Activated B cell treated with CpG ODN at 0.5 μM for 24 hours (primary cell): ENCODE measurements around the gene CACNA2D3. TPM values are rescaled to one million over a fixed set of nuclear protein-coding genes. Genes with fewer than 3 reads are reported as not detected.

Source experiments
- ATAC-seq: fragments of 200-7000 bp; cut with Tn5 transposase; one replicate; pipeline ENCODE4 v1.10.0; 2021; ENCODE audit warnings: low read depth, mild to moderate bottlenecking, moderate library complexity
- CTCF ChIA-PET: fragments of 350-600 bp; sonication (Branson Sonifier 250); formaldehyde crosslinking; loops from one replicate; lab custom pipeline; 2021; ENCODE audit warnings: antibody characterized with exemption; lab: Charles Lee
- POLR2A ChIA-PET: fragments of 350-600 bp; sonication (Branson Sonifier 250); formaldehyde crosslinking; loops from one replicate; lab custom pipeline; 2021; ENCODE audit warnings: antibody characterized with exemption; lab: Charles Lee
- DNase-seq: peaks from one replicate; pipeline ENCODE4 v3.0.0; 2022
- H3K27ac Mint-ChIP-seq: one replicate; pipeline ENCODE4 v1.8.0; 2020; ENCODE audit warnings: mixed read lengths
- H3K27me3 Mint-ChIP-seq: one replicate; pipeline ENCODE4 v1.8.0; 2021; ENCODE audit warnings: mixed read lengths
- H3K36me3 Mint-ChIP-seq: one replicate; pipeline ENCODE4 v1.8.0; 2021; ENCODE audit warnings: low read depth, mixed read lengths
- H3K4me1 Mint-ChIP-seq: one replicate; pipeline ENCODE4 v1.8.0; 2021; ENCODE audit warnings: mixed read lengths
- H3K4me3 Mint-ChIP-seq: one replicate; pipeline ENCODE4 v1.8.0; 2020; ENCODE audit warnings: mild to moderate bottlenecking, mixed read lengths
- H3K9me3 Mint-ChIP-seq: one replicate; pipeline ENCODE4 v1.8.0; 2020; ENCODE audit warnings: mixed read lengths
- CTCF ChIP-seq: fragments of 200-600 bp; IDR thresholded peaks from one replicate; pipeline ENCODE4 v1.8.0; 2022; ENCODE audit warnings: antibody characterized with exemption, mild to moderate bottlenecking
- intact Hi-C: fragments of 100-400 bp; cut with micrococcal nuclease; formaldehyde crosslinking; loops from one replicate; pipeline ENCODE4 v1.15.1; 2024
- total RNA-seq: library from RNA; stranded (reverse); gene quantifications from 2 replicates; pipeline ENCODE4 v1.2.3, GENCODE V29; 2022

CACNA2D3 gene
- total RNA-seq, 1 donor from 2014 or later = not detected

- no peak overlapping the region for H3K4me3 Mint-ChIP-seq
These were observed 878.6 kb downstream of the CACNA2D3 start for GRCh38 chr3:55000953-55001352.

GRCh38 chr3:55002416-55002930, 880.1 kb downstream of the CACNA2D3 start:
- Mint-ChIP-seq H3K4me1 (no peaks in the 10 kb centered on the region), H3K9me3 (no peaks in the 10 kb centered on the region)
- POLR2A ChIA-PET = no interaction called here

More at GRCh38 chr3:55000953-55001352, 878.6 kb downstream of the CACNA2D3 start:
- no peaks in the 10 kb centered on the region for H3K4me1 Mint-ChIP-seq
- no peaks in the 10 kb centered on the region for H3K36me3 Mint-ChIP-seq
- H3K27ac Mint-ChIP-seq = no peak overlapping the region
- H3K9me3 Mint-ChIP-seq = no peaks in the 10 kb centered on the region
- no peaks in the 10 kb centered on the region for H3K27me3 Mint-ChIP-seq
- TF ChIP-seq CTCF = no peak
- ChIA-PET CTCF (no interaction called here), POLR2A (no interaction called here)
- intact Hi-C loops = no loop called here
- no peak for ATAC-seq
- no peak for DNase-seq

GRCh38 chr3:55006244-55006676, 883.9 kb downstream of the CACNA2D3 start:
- no peaks in the 10 kb centered on the region for H3K27me3 Mint-ChIP-seq
- intact Hi-C loops = no loop called here
- ATAC-seq = no peak

More at GRCh38 chr3:55002416-55002930, 880.1 kb downstream of the CACNA2D3 start:
- intact Hi-C loops = no loop called here
- CTCF ChIA-PET = no interaction called here
- H3K36me3 Mint-ChIP-seq = no peaks in the 10 kb centered on the region
- no peaks in the 10 kb centered on the region for H3K27me3 Mint-ChIP-seq
- DNase-seq (no peak), ATAC-seq (no peak)
- no peak overlapping the region for H3K27ac Mint-ChIP-seq
- TF ChIP-seq CTCF = no peak
- H3K4me3 Mint-ChIP-seq = no peak overlapping the region

GRCh38 chr3:55007971-55008370, 885.6 kb downstream of the CACNA2D3 start:
- H3K4me1 Mint-ChIP-seq = no peaks in the 10 kb centered on the region
- no peaks in the 10 kb centered on the region for H3K36me3 Mint-ChIP-seq
- POLR2A ChIA-PET = no interaction called here
- no peak for ATAC-seq
- no peaks in the 10 kb centered on the region for H3K9me3 Mint-ChIP-seq
- no peaks in the 10 kb centered on the region for H3K27me3 Mint-ChIP-seq
- intact Hi-C loops = no loop called here
- no peak overlapping the region for H3K27ac Mint-ChIP-seq
- no peak for TF ChIP-seq CTCF
- CTCF ChIA-PET = no interaction called here
- H3K4me3 Mint-ChIP-seq = no peak overlapping the region
- no peak for DNase-seq

More at GRCh38 chr3:55006244-55006676, 883.9 kb downstream of the CACNA2D3 start:
- no peak overlapping the region for H3K4me3 Mint-ChIP-seq
- H3K9me3 Mint-ChIP-seq = no peaks in the 10 kb centered on the region
- DNase-seq = no peak
- CTCF ChIA-PET = no interaction called here
- no peaks in the 10 kb centered on the region for H3K36me3 Mint-ChIP-seq
- no peaks in the 10 kb centered on the region for H3K4me1 Mint-ChIP-seq
- POLR2A ChIA-PET = no interaction called here
- TF ChIP-seq CTCF = no peak
- H3K27ac Mint-ChIP-seq = no peak overlapping the region

- intact Hi-C loops = no loop called here
- Mint-ChIP-seq H3K9me3 (no peaks in the 10 kb centered on the region), H3K27me3 (no peaks in the 10 kb centered on the region), H3K4me3 (no peak overlapping the region), H3K4me1 (no peaks in the 10 kb centered on the region), H3K36me3 (no peaks in the 10 kb centered on the region), H3K27ac (no peak overlapping the region)
- DNase-seq (no peak), ATAC-seq (no peak)
- POLR2A ChIA-PET = no interaction called here
- TF ChIP-seq CTCF = no peak
- CTCF ChIA-PET = no interaction called here
These were observed 887.0 kb downstream of the CACNA2D3 start for GRCh38 chr3:55009372-55009771.
